Activated B cell treated with CpG ODN at 0.5 μM for 24 hours (primary cell): ENCODE results near the gene SNRNP40. TPM values are rescaled to one million over a fixed set of nuclear protein-coding genes. Genes with fewer than 3 reads are reported as not detected.

Experiments
- ATAC-seq: fragments of 200-7000 bp; cut with Tn5 transposase; one replicate; pipeline ENCODE4 v1.10.0; 2021; ENCODE audit warnings: low read depth, mild to moderate bottlenecking, moderate library complexity
- CTCF ChIA-PET: fragments of 350-600 bp; sonication (Branson Sonifier 250); formaldehyde crosslinking; loops from one replicate; lab custom pipeline; 2021; ENCODE audit warnings: antibody characterized with exemption; lab: Charles Lee
- POLR2A ChIA-PET: fragments of 350-600 bp; sonication (Branson Sonifier 250); formaldehyde crosslinking; loops from one replicate; lab custom pipeline; 2021; ENCODE audit warnings: antibody characterized with exemption; lab: Charles Lee
- DNase-seq: peaks from one replicate; pipeline ENCODE4 v3.0.0; 2022
- H3K27ac Mint-ChIP-seq: one replicate; pipeline ENCODE4 v1.8.0; 2020; ENCODE audit warnings: mixed read lengths
- H3K27me3 Mint-ChIP-seq: one replicate; pipeline ENCODE4 v1.8.0; 2021; ENCODE audit warnings: mixed read lengths
- H3K36me3 Mint-ChIP-seq: one replicate; pipeline ENCODE4 v1.8.0; 2021; ENCODE audit warnings: low read depth, mixed read lengths
- H3K4me1 Mint-ChIP-seq: one replicate; pipeline ENCODE4 v1.8.0; 2021; ENCODE audit warnings: mixed read lengths
- H3K4me3 Mint-ChIP-seq: one replicate; pipeline ENCODE4 v1.8.0; 2020; ENCODE audit warnings: mild to moderate bottlenecking, mixed read lengths
- H3K9me3 Mint-ChIP-seq: one replicate; pipeline ENCODE4 v1.8.0; 2020; ENCODE audit warnings: mixed read lengths
- intact Hi-C: fragments of 100-400 bp; cut with micrococcal nuclease; formaldehyde crosslinking; loops from one replicate; pipeline ENCODE4 v1.15.1; 2024
- total RNA-seq: library from RNA; stranded (reverse); gene quantifications from 2 replicates; pipeline ENCODE4 v1.2.3, GENCODE V29; 2022
- TF ChIP-seq, protein P1 (sequence below): fragments of 200-600 bp; IDR thresholded peaks from one replicate; pipeline ENCODE4 v1.8.0; 2022; ENCODE audit warnings: antibody characterized with exemption, mild to moderate bottlenecking

SNRNP40 gene
- total RNA-seq, 1 donor from 2014 or later, result 85.1 TPM

DNA sequence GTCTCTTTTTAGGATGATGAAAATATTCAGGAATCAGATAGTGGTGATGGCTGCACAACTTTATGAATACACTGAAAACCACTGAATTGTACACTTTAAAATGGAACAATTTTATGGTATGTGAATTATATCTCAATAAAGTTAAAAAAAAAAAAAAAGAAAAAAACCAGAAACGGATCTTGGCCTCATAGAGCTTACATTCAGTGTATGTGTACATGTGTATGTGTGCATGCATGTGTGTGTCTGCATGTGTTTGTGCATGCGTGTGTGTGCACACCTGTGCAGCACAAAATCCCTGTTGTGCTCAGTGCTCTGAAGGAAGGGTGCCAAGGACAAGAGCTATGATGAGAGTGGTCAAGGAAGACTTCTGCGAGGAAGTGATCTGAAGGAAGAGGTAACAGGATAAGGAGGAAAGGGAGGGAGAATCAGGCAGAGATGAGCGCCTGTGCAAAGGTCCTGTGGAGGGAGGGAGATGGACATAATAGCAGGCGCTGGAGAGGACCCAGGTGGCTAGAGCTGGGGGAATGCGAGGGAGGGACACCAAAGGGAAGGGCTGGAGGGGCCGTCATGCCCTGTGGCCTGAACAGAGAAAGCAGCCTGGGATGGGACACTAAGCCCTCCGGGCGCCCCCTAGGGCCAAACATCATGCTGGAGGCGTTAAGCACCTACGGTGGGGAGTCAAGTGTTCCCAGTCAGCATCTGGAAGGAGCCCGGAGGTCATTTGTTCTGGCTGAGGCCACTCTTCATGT is 82.1 kb downstream of the SNRNP40 start:
- H3K36me3 Mint-ChIP-seq, result no peaks in the 10 kb centered on the region
- no peaks in the 10 kb centered on the region for H3K4me1 Mint-ChIP-seq
- peaks cover 3% of the 10 kb centered on the region for H3K9me3 Mint-ChIP-seq
- H3K4me3 Mint-ChIP-seq, result no peak overlapping the region
- H3K27ac Mint-ChIP-seq, result no peak overlapping the region
- peaks cover 3% of the 10 kb centered on the region for H3K27me3 Mint-ChIP-seq
- TF ChIP-seq, protein P1, sequence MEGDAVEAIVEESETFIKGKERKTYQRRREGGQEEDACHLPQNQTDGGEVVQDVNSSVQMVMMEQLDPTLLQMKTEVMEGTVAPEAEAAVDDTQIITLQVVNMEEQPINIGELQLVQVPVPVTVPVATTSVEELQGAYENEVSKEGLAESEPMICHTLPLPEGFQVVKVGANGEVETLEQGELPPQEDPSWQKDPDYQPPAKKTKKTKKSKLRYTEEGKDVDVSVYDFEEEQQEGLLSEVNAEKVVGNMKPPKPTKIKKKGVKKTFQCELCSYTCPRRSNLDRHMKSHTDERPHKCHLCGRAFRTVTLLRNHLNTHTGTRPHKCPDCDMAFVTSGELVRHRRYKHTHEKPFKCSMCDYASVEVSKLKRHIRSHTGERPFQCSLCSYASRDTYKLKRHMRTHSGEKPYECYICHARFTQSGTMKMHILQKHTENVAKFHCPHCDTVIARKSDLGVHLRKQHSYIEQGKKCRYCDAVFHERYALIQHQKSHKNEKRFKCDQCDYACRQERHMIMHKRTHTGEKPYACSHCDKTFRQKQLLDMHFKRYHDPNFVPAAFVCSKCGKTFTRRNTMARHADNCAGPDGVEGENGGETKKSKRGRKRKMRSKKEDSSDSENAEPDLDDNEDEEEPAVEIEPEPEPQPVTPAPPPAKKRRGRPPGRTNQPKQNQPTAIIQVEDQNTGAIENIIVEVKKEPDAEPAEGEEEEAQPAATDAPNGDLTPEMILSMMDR, result no peak
- ATAC-seq (no peak), DNase-seq (no peak)
- intact Hi-C loops, result no loop called here
- POLR2A ChIA-PET, result no interaction called here
- CTCF ChIA-PET, result no interaction called here

Other genes starting within 250 kb of the SNRNP40 start
- gene PUM1, start 231.1 kb downstream of the SNRNP40 start, total RNA-seq, result 132 and 137 TPM in 2 replicates
- gene NKAIN1, start 56.9 kb downstream of the SNRNP40 start, total RNA-seq, result not detected in 2 replicates
- gene ZCCHC17, start 244 bp upstream of the SNRNP40 start, total RNA-seq, result 19.5 and 19.9 TPM in 2 replicates
- 0.49 TPM in 1 of 2 replicates, not detected in the other for gene FABP3, start 76.3 kb upstream of the SNRNP40 start, total RNA-seq
- gene SERINC2, start 116.4 kb upstream of the SNRNP40 start, total RNA-seq, result 0.11 and 0.17 TPM in 2 replicates